HG02938 (cell line): ENCODE results near the gene ACOD1.
"Not testable (repeated sequence)": the region's sequence is repeated elsewhere in the genome, so short reads cannot be mapped to it uniquely, and the experiment has no call there.

Experiments used
- ATAC-seq: cut with Tn5 transposase; IDR thresholded peaks from one replicate; pipeline ENCODE4 v1.9.1; 2021; ENCODE audit warnings: mild to moderate bottlenecking, moderate library complexity; ENCODE audit not compliant: unreplicated experiment

ACOD1 gene

DNA sequence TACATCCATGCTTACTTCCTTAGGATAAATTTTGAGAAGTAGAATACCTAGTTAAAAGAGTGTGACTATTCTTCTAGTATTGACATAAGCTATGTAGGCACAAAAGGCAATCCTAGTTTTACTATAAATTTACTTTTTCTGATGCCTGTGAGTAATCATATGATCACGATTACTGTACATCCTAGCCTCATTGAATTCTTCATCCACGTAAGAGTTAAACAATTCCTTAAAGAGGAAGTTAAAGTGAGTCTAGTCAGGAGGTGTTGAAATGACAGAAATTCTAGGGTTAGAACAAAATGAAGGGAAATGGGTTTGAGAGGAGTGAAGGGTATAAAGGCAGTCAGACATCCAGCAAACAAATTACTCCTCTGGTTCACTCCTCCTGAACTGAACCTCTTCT, at the start of gene ACOD1:
ACOD1 (plus strand) TSS at position 363 of the 400 bp plus-strand sequence. CDS start 48 bp downstream, outside the sequence.
- no peak for ATAC-seq

DNA sequence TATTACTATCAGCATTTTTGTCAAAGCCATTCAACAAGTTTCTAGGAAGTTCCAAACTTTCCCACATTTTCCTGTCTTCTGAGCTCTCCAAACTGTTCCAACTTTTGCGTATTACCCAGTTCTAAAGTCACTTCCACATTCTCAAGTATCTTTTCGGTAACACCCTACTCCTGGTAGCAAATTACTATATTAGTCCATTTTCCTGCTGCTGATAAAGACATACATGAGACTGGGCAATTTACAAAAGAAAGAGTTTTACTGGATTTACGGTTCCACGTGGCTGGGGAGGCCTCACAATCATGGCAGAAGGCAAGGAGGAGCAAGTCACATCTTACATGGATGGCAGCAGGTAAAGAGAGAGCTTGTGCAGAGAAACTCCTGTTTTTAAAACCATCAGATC, 49.2 kb upstream of the ACOD1 start:
- not testable (repeated sequence) for ATAC-seq

DNA sequence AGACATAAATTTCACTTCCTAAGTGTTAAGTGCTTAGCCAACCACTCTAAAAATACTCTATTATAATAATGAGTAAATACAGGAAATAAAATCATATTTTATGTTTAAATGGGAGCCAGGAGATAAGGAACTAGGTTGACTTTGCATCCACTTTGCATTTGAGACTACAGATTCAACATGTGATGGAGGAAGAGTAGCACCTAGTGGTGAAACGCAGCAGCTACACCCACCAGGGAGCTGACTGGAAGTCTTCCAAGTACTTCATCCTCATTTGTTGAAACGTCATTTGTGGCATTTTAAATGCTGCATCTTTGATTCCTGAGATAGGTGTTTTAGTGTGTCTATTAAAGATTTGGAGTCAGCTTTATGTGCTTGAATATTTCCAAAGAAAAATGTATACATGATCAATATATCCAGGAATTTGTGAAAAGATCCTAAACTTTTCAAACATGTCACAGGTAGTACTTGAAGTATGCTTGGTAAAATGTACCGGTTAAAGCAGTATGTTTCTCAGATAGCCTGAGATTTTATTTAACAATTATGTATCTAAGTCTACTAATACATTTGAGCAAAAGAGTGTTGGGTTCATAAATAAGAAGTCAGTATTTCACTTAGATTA, 44.7 kb upstream of the ACOD1 start:
- peak; percentile 100 for ATAC-seq

DNA sequence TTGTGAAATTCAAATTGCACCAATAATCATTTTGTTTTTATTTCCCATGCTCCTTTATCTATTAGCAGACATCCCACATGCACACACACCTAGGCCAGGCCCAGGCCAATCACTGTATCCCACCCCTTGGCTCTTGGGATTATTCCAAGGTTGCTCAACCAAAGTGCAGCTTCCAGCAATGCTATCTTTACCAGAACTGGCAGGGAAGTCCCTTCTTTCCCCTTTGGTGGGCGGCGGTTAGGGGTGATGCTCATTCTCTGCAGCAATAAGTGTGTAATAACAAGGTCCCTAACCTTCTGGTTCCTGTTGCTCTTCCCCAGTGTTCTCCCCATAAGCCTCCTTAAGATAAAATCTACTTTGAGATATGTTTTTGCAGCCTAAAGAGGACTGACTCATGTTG, 43.8 kb upstream of the ACOD1 start:
- no peak for ATAC-seq

DNA sequence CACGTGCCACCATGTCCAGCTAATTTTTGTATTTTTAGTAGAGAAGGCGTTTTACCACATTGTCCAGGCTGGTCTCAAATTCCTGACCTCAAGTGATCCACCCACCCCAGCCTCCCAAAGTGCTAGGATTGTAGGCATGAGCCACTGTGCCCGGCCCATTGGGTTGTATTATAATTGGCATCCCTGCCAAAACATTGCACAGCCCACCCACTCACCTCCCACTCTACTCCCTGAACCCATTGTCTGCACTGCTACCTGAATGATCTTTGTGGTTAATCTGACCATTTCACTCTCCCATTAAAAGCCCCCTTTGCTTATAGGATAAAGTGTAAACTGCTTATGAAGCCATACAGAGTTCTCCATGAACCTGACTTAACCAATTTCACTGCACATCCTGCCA, 35.8 kb upstream of the ACOD1 start:
- ATAC-seq, result no peak

DNA sequence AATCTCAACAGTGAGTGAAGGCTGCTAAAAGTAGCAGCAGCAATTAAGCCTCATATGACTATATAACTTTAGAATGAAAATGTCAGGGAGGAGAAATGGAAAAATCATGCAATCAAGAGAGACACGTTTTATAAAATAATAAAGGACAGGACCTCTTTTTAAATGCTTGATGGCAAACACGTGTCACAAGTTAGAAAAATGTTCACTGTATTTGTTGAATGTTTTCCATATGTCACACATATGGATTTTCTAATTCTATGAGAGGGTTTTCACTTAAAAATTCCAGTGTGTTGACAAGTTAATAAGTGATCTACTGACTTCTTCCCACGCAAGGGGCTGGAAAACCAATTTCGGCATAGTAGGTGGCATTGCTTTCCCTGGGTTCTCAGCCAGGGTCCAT, 34.4 kb upstream of the ACOD1 start:
- no peak for ATAC-seq

DNA sequence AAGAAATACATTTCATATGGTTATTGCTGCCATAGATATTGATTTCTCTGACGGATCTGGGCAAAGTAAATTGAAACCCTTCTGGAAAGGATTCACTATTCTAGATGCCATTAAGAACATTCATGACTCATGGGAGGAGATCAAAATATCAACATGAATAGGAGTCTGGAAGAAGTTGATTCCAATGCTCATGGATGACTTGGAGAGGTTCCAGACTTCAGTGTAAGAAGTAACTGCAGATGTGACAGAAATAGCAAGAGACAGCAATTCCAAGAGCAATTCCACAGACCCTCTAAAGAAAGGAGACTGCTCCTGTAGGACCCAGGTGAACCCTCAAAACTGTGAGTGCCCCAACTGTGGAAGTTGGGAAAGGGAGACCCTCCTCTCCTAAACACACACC, 31.2 kb upstream of the ACOD1 start:
- no peak for ATAC-seq

DNA sequence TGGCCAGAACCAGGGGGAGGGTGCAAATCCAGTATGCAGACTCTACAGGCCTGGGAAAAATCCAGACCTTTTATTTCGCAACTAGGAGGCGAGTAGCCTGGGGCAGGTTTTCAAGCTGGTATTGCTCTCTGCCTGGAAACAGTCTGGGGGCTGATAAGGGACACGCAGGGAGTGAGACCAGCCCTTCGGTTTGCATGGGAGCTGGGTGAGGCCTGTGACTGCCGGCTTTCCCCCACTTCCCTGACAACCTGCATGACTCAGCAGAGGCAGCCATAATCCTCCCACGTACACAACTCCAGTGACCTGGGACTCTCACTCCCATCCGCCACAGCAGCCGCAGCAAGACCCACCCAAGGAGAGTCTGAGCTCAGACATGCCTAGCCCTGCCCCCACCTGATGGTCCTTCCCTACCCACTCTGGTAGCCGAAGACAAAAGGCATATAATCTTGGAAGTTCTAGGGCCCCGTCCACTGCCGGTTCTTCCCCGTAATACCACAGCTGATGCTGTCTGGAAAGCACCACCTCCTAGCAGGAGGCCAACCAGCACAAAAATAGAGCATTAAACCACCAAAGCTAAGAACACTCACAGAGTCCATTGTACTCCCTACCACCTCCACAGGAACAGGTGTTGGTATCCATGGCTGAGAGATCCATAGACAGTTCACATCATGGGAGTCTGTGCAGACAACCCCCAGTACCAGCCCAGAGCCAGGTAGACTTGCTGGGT, 30.4 kb upstream of the ACOD1 start:
- ATAC-seq, result not testable (repeated sequence)

DNA sequence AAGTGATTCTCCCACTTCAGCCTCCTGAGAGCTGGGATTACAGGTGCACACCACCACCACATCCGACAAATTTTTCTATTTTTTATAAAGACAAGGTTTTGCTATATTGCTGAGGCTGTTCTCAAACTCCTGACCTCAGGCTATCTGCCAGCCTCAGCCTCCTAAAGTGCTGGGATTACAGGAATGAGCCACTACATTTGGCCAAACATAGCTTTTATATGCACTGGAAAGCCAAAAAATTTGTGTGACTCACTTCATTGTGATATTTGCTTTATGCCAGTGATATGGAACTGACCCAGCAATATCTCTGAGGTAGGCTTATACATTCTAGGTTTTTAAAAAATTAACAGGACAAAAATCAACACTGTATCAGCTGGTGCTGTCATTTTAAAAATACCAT, 26.8 kb upstream of the ACOD1 start:
- ATAC-seq, result no peak

DNA sequence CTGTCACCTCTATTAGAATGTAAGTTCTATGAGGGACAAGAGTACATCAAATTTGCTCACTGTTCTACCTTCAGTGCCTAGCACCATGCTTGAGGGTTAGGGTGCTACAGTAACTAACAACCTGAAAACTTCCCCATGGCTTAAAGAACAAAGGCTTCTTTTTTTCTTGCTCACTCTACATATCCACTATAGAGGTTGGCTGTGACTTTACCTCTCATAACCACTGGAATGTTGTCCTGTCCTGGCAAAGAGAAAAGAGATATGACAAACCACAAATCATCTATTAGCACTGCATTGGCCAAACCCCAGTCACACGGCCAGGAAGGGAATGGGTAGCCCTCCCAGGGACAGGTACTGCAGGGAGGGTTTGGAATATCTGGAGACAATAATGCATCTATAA, 23.2 kb upstream of the ACOD1 start:
- no peak for ATAC-seq

DNA sequence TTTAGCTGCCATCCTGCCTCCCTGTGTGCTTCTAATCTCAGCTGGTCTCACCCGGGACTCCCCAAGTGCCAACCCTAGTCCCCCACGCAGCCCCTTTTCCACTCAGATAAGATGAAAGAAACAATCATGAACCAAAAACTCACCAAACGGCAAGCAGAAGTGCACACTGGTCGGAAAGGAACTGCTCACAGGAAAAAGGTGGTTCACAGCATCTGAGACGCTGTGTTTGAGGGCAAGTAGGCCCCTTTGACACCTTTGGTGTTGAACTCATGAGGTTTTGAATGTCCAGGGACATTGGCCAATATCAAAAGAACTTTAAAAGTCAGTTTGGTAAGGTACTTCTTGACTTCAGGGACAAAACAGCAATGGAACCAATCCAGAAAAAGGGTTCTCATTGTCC, 20.4 kb upstream of the ACOD1 start:
- ATAC-seq, result no peak

DNA sequence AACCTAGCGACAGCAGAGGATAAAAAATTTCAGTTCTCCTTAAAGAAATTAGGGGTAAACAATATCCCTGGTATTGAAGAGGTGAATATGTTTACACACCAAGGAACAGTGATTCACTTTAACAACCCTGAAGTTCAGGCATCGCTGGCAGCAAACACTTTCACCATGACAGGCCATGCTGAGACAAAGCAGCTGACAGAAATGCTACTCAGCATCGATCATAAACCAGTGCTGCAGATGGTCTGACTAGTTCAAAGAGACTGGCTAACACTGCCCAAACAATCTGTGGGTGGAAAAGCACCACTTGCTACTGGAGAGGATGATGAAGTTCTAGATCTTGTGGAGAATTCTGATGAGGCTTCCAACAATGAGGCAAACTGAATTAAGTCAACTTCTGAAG, 19.9 kb upstream of the ACOD1 start:
- ATAC-seq, result no peak

DNA sequence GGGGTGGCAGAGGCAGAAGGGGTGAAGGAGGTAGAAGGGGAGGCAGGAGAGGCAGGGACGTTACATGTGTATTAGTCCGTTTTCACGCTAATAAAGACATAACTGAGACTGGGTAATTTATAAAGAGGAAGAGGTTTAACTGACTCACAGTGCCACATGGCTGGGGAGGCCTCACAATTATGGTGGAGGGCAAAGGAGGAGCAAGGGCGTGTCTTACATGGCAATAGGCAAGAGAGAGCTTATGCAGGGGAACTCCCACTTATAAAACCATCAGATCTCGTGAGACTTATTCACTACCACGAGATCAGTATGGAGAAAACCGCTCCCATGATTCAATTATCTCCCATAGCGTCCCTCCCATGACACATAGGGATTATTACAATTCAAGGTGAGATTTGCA, 19.0 kb upstream of the ACOD1 start:
- ATAC-seq, result no peak

DNA sequence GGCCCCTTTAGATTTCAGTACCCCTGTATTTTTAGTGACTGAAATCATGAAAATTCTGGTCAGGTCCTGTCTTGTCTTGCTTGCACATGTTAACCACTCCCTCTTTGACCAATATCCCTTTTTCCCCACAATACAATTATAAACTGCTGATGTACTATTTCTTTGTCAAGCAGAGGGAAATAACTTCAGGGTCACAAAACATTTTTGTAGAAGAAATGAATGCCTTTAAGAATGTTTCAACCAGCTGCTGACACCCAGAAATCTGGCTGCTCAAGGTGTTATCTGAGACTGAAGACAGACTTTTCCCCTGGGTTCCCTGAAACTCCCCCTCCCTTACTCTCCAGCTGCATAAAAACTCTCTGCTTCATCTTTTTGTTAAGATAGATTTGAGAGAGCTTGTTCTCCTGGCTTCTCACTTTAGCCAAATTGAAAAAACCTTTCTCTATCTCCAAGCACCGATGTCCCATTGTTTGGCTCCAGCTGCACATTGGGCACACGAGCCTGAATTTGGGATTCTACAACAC, 18.4 kb upstream of the ACOD1 start:
- no peak for ATAC-seq

DNA sequence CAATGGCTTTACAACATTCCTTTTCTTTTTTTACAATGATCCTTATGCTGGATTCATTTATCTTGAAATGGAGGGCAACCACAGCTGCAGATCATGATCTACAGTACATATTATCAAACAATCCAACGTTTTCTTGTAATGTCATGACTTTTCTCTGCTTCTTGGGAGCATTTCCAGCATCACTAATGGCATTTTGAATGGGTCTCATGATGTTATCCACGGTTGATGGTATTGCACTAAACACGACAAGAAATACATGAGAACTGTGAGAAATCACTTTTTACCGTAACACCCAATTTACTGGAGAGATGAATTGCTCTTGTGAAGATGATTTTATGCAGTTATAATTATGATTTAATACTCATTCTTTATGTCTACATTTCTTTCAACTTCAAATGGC, 16.2 kb upstream of the ACOD1 start:
- ATAC-seq, result no peak

DNA sequence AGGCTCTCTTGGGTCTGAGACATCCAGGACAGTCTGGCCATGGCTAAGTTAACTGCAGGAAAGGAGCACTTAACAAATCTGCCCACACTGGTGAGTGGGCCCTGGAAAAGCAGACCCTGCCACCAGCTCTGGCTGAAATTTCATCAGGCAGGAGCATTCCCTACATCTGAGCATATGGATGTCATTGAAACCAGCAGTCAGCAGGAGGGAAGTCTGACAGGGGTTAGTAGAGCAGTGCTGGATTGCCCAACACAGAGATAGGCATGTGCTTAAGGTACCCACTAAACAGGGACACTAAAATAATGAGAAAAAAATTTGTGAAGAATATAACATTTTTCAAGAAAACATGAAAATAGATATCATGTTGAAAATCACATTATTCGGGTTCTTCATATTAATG, 13.6 kb upstream of the ACOD1 start:
- ATAC-seq, result no peak

DNA sequence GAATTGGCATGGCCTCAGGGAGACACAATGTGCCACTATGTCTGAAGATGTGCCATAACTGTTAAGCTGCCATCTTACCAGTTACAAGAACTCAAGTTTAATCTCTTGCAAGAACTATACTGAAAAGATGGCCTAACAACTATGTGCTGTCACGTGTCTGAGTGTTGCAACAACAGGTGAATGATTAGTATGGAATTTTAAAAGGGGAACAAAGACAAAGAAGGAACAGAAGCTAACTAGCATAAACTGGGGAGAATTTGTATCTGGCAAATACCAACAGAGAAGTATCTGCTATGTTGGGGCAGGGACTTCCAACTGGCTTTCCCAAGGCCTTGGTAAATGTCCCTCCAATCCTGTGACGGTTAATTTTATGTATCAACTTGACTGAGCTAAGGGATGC, 11.5 kb upstream of the ACOD1 start:
- ATAC-seq, result no peak

DNA sequence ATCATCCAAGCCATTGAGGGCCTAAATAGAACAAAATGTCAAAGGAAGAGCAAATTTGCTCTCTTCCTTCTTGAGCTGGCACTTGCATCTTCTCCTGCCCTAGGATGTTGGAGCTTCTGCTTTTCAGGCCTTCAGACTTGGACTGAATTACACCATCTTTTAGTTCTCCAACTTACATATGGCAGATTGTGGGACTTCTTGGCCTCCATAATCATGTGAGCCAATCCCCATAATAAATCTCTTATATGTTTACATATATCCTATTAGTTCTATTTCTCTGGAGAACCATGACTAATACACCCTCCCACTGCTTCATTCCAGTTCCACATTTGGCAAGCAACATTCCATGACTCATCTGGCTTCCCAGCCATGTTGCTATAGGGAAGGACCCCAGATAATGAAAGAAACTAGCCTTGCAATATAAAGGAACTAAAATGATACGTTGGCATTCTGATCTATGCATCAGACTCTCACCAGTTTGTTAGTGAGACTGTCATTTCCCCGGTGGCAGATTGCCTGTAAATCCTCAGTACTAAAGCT, 11.0 kb upstream of the ACOD1 start:
- ATAC-seq, result no peak

DNA sequence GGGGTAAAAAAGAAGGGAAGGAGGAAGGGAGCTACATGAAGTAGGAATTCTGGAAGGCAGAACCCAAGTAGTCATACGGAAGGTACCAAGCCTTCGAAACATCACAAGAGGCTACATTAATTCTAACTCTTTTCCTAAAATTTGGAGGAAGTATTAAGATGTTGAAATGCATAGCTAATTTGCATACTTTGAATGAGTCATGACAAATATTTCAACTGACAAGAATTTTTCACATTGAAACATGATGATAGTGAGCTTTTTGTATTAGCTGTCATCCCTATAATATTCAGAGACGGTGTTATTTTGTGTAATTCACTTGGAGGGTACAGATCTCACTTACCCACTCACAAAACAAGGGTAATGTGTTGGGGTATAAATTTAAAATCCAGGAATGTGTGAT, 9.1 kb upstream of the ACOD1 start:
- no peak for ATAC-seq

DNA sequence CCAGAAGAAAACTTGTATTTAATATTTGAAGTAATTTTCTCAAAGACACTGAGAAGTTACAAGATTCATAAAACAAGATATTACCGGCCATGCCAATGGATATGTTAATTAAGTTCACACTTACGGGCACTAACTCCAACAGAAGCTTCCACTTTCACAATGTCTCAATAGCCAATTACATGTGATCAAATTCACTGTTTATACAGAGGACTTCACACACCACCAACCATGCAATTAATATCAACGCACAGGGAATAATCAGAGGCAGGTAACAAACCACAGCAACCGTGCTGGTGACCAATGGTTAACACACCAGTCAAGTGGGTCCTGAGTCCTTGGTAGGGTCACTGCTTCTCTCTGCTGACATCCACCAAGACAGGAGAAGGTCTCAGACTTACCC, 5.9 kb upstream of the ACOD1 start:
- ATAC-seq, result no peak

DNA sequence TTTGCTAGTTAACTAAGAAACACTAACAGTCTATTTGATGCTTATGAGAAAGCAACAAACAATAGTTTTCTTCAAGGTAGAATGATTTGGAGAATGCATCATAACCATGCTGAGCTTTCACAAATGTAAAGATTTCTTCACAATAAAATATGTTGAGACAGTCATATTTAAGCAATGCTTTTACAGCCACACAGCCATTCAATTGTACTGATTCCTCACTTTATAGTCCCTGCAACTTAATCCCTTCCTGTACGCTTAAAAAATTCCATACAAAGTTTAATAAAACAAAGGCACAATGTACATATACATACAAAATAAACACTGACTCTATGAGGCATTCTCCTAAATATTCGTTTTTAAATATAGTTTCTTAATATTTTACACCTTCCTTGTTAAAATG, 4.7 kb upstream of the ACOD1 start:
- ATAC-seq, result no peak

DNA sequence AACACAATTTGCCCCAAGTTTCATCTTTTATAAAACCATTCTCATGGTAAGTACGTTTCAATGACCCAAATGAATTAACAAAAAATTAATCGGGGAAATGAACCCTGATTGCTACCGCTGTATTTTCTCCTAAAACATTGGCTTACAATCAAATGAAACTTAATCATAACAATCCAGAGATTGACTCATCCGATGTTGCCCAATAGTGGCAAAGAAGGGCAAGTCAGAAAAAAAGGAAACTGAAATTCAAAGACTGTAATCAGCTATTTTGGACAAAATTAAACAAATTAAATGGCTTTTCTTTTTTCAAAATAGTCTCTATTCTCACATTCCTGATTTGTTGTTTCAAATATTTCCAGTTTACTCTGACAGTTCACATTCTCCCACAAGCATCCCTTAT, 3.9 kb upstream of the ACOD1 start:
- no peak for ATAC-seq
